Activated T-cell treated with anti-CD3 and anti-CD28 coated beads, Interleukin-2, amount 50 U/mL, for 24 hours (primary cell): Measurements from ENCODE around the gene ZNF383.
"Not testable (repeated sequence)": the region's sequence is repeated elsewhere in the genome, so short reads cannot be mapped to it uniquely, and the experiment has no call there.

ENCODE experiments used
- DNase-seq: peaks from one replicate; pipeline ENCODE4 v3.0.0-alpha.2; 2020
- H3K27ac Mint-ChIP-seq: 2 replicates; pipeline ENCODE4 v1.8.0; 2020; ENCODE audit warnings: mild to moderate bottlenecking, mixed read lengths
- H3K27me3 Mint-ChIP-seq: 2 replicates; pipeline ENCODE4 v1.8.0; 2020; ENCODE audit warnings: mixed read lengths
- H3K36me3 Mint-ChIP-seq: 2 replicates; pipeline ENCODE4 v1.8.0; 2020; ENCODE audit warnings: low read depth, mixed read lengths
- H3K4me1 Mint-ChIP-seq: 2 replicates; pipeline ENCODE4 v1.8.0; 2020; ENCODE audit warnings: low read depth, mixed read lengths
- H3K4me3 Mint-ChIP-seq: 2 replicates; pipeline ENCODE4 v1.8.0; 2020; ENCODE audit warnings: mild to moderate bottlenecking, moderate library complexity, mixed read lengths
- H3K9me3 Mint-ChIP-seq: 2 replicates; pipeline ENCODE4 v1.8.0; 2020; ENCODE audit warnings: mixed read lengths

Gene ZNF383

GRCh38 chr19:37263028-37263427 is 45.0 kb downstream of the ZNF383 start:
- peaks cover 32% of the 10 kb centered on the region for H3K9me3 Mint-ChIP-seq
- H3K27me3 Mint-ChIP-seq, DNase-seq, H3K4me3 Mint-ChIP-seq, H3K36me3 Mint-ChIP-seq, H3K4me1 Mint-ChIP-seq, H3K27ac Mint-ChIP-seq: not testable (repeated sequence)

GRCh38 chr19:37267005-37267404 is 49.0 kb downstream of the ZNF383 start:
- not testable (repeated sequence) for H3K36me3 Mint-ChIP-seq, H3K27ac Mint-ChIP-seq, H3K4me1 Mint-ChIP-seq, DNase-seq, H3K4me3 Mint-ChIP-seq, H3K27me3 Mint-ChIP-seq
- H3K9me3 Mint-ChIP-seq: peaks cover 13% of the 10 kb centered on the region

- DNase-seq, H3K27ac Mint-ChIP-seq, H3K9me3 Mint-ChIP-seq, H3K27me3 Mint-ChIP-seq, H3K4me3 Mint-ChIP-seq, H3K4me1 Mint-ChIP-seq, H3K36me3 Mint-ChIP-seq: not testable (repeated sequence)
Observed at GRCh38 chr19:37267755-37268154, 49.7 kb downstream of the ZNF383 start.

- H3K9me3 Mint-ChIP-seq, H3K36me3 Mint-ChIP-seq, H3K27me3 Mint-ChIP-seq, DNase-seq, H3K27ac Mint-ChIP-seq, H3K4me3 Mint-ChIP-seq, H3K4me1 Mint-ChIP-seq: not testable (repeated sequence)
Observed at GRCh38 chr19:37280656-37281055, 62.6 kb downstream of the ZNF383 start.

- DNase-seq, H3K36me3 Mint-ChIP-seq, H3K4me1 Mint-ChIP-seq, H3K27me3 Mint-ChIP-seq, H3K4me3 Mint-ChIP-seq, H3K9me3 Mint-ChIP-seq, H3K27ac Mint-ChIP-seq: not testable (repeated sequence)
Observed at GRCh38 chr19:37284020-37284419, 66.0 kb downstream of the ZNF383 start.

GRCh38 chr19:37289229-37289628 is 71.2 kb downstream of the ZNF383 start:
- not testable (repeated sequence) for H3K27ac Mint-ChIP-seq, H3K4me3 Mint-ChIP-seq, H3K9me3 Mint-ChIP-seq, H3K4me1 Mint-ChIP-seq, H3K36me3 Mint-ChIP-seq, DNase-seq, H3K27me3 Mint-ChIP-seq

GRCh38 chr19:37292998-37293939 is 75.3 kb downstream of the ZNF383 start:
- H3K9me3 Mint-ChIP-seq, H3K4me1 Mint-ChIP-seq, H3K27me3 Mint-ChIP-seq, H3K4me3 Mint-ChIP-seq, H3K36me3 Mint-ChIP-seq, H3K27ac Mint-ChIP-seq: not testable (repeated sequence)
- peak; percentile 51 for DNase-seq

GRCh38 chr19:37294246-37294645 is 76.2 kb downstream of the ZNF383 start:
- not testable (repeated sequence) for H3K27me3 Mint-ChIP-seq, H3K36me3 Mint-ChIP-seq, H3K4me1 Mint-ChIP-seq, H3K27ac Mint-ChIP-seq, H3K4me3 Mint-ChIP-seq, H3K9me3 Mint-ChIP-seq
- peak; percentile 50 for DNase-seq
